Neural cell (in vitro differentiated cells): ENCODE measurements around the gene SLC12A7.

Experiments
- EP300 ChIP-seq: fragments of 450-650 bp; conservative IDR thresholded peaks from 2 replicates; pipeline ENCODE4 v1.6.1; 2014; ENCODE audit warnings: antibody characterized with exemption, mild to moderate bottlenecking, moderate library complexity; ENCODE audit not compliant: poor library complexity, severe bottlenecking
- EZH2 ChIP-seq: fragments of 200-600, 300-800 bp; shearing (Covaris generic), sonication (generic); IDR thresholded peaks from 2 replicates; pipeline ENCODE4 v1.6.1; 2014; ENCODE audit warnings: antibody characterized with exemption, low read length, borderline replicate concordance, mild to moderate bottlenecking; ENCODE audit not compliant: insufficient read depth, poor library complexity, severe bottlenecking
- MXI1 ChIP-seq: fragments of 450-650 bp; conservative IDR thresholded peaks from 2 replicates; pipeline ENCODE4 v1.6.1; 2014; ENCODE audit warnings: antibody characterized with exemption, mild to moderate bottlenecking; ENCODE audit not compliant: poor library complexity, severe bottlenecking
- POLR2AphosphoS5 ChIP-seq: IDR thresholded peaks from 2 replicates; pipeline ENCODE4 v1.6.1; 2012
- SMC3 ChIP-seq: fragments of 450-650 bp; conservative IDR thresholded peaks from 2 replicates; pipeline ENCODE4 v1.6.1; 2014; ENCODE audit warnings: antibody characterized with exemption, mild to moderate bottlenecking, moderate library complexity; ENCODE audit not compliant: poor library complexity
- TAF1 ChIP-seq: IDR thresholded peaks from 2 replicates; pipeline ENCODE4 v1.6.1; 2012; ENCODE audit warnings: low read depth
- TF ChIP-seq, protein P1 (sequence below): fragments of 450-650 bp; IDR thresholded peaks from 2 replicates; pipeline ENCODE4 v1.5.1; 2014; ENCODE audit warnings: antibody characterized with exemption, mild to moderate bottlenecking, moderate library complexity; ENCODE audit not compliant: poor library complexity, severe bottlenecking
- TF ChIP-seq, protein P2 (sequence below): IDR thresholded peaks from 2 replicates; pipeline ENCODE4 v1.6.1; 2012; ENCODE audit warnings: borderline replicate concordance

DNA sequence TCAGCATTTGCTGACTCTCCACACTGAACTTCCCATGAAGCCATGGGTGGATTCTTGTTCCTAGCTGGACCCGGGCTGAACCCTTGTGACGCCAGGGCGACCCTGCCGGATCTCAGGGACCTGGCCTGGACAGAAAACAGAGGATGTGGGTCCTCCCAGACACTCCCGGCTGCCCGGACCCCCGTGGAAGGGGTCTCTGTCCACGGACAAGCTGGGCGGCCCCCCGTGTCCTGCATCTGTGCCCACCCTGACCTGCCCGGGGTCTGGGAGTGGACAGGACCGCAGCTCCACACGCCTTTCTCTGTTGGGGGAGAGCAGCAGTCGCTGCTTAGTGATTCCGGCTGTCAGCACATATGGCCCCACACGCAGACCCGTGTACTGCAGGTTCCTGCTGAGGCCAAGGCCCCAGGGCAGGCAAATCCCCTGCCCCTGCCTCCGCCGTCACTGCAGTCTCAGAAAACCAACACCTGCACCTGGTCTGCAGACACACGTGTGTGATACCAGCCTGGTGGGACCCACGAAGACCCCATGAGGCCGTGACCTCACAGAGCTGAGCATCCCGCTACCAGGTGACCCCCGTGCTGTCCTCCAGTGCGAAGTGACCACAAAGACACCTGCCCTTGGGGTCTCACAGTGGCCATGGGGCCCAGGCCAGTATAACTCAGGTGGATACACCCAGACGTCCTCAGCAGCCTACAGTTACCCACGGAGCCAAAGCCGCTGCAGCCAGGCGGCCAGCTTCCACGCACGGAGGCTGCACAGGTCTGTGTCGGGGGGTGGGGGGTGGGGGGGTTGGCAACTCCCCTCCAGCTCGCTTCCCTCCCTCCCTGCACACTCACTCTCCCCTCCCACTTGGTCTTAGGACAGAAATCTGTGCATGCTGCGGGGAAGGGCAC, 52.6 kb downstream of the SLC12A7 start:
- no peak for TF ChIP-seq POLR2AphosphoS5
- no peak for TF ChIP-seq TAF1
- TF ChIP-seq, protein P1, sequence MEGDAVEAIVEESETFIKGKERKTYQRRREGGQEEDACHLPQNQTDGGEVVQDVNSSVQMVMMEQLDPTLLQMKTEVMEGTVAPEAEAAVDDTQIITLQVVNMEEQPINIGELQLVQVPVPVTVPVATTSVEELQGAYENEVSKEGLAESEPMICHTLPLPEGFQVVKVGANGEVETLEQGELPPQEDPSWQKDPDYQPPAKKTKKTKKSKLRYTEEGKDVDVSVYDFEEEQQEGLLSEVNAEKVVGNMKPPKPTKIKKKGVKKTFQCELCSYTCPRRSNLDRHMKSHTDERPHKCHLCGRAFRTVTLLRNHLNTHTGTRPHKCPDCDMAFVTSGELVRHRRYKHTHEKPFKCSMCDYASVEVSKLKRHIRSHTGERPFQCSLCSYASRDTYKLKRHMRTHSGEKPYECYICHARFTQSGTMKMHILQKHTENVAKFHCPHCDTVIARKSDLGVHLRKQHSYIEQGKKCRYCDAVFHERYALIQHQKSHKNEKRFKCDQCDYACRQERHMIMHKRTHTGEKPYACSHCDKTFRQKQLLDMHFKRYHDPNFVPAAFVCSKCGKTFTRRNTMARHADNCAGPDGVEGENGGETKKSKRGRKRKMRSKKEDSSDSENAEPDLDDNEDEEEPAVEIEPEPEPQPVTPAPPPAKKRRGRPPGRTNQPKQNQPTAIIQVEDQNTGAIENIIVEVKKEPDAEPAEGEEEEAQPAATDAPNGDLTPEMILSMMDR = no peak
- TF ChIP-seq SMC3 = no peak
- no peak for TF ChIP-seq MXI1
- no peak for TF ChIP-seq EP300
- TF ChIP-seq, protein P2, sequence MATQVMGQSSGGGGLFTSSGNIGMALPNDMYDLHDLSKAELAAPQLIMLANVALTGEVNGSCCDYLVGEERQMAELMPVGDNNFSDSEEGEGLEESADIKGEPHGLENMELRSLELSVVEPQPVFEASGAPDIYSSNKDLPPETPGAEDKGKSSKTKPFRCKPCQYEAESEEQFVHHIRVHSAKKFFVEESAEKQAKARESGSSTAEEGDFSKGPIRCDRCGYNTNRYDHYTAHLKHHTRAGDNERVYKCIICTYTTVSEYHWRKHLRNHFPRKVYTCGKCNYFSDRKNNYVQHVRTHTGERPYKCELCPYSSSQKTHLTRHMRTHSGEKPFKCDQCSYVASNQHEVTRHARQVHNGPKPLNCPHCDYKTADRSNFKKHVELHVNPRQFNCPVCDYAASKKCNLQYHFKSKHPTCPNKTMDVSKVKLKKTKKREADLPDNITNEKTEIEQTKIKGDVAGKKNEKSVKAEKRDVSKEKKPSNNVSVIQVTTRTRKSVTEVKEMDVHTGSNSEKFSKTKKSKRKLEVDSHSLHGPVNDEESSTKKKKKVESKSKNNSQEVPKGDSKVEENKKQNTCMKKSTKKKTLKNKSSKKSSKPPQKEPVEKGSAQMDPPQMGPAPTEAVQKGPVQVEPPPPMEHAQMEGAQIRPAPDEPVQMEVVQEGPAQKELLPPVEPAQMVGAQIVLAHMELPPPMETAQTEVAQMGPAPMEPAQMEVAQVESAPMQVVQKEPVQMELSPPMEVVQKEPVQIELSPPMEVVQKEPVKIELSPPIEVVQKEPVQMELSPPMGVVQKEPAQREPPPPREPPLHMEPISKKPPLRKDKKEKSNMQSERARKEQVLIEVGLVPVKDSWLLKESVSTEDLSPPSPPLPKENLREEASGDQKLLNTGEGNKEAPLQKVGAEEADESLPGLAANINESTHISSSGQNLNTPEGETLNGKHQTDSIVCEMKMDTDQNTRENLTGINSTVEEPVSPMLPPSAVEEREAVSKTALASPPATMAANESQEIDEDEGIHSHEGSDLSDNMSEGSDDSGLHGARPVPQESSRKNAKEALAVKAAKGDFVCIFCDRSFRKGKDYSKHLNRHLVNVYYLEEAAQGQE = no peak
- TF ChIP-seq EZH2 = no peak
